Body of pancreas (tissue), 4 donors: ENCODE measurements around the gene CCDC184. TPM values are rescaled to one million over a fixed set of nuclear protein-coding genes. Genes with fewer than 3 reads are reported as not detected.

ENCODE experiments used
- ATAC-seq: fragments of 150-250 bp; one replicate; pipeline ENCODE4 v1.9.1; 2016
- DNase-seq, 4 donors: peaks; one replicate each; pipeline ENCODE4 v3.0.0-alpha.2; 2019
- H3K27ac ChIP-seq, 4 donors: fragments of 200-600 bp; sonication (generic); 1 replicate in 3 of 4; 2 replicates in 1 of 4; pipeline versions ENCODE4 v1.5.1 to v1.6.1; 2016 to 2019; ENCODE audit warnings: mild to moderate bottlenecking in 1 of 4, mixed read lengths in 1 of 4, moderate library complexity in 1 of 4
- H3K27me3 ChIP-seq, 2 donors: fragments of 200-600 bp; sonication (generic); one replicate each; pipeline ENCODE4 v1.6.0; 2016; ENCODE audit warnings: mild to moderate bottlenecking in 1 of 2
- H3K36me3 ChIP-seq, 2 donors: fragments of 200-600 bp; sonication (generic); replicated peaks in 1 of 2; 2 replicates each; pipeline ENCODE4 v1.5.1; 2016; ENCODE audit warnings: low read depth in 2 of 2; ENCODE audit not compliant: insufficient read depth in 1 of 2
- H3K4me1 ChIP-seq: fragments of 200-600 bp; sonication (generic); one replicate; pipeline ENCODE4 v1.6.0; 2016
- H3K4me3 ChIP-seq, 2 donors: fragments of 200-600 bp; sonication (generic); 1 replicate in 1 of 2; 2 replicates in 1 of 2; pipeline ENCODE4 v1.5.1; 2016 to 2019
- H3K9me3 ChIP-seq, 3 donors: fragments of 200-600 bp; sonication (generic); 1 replicate in 2 of 3; 2 replicates in 1 of 3; pipeline ENCODE4 v1.5.1; 2016
- POLR2A ChIP-seq, 3 donors: fragments of 450-650 bp; IDR thresholded peaks; one replicate each; pipeline ENCODE4 v1.6.1; 2016; ENCODE audit warnings: antibody characterized with exemption in 3 of 3, mild to moderate bottlenecking in 2 of 3
- WGBS, 2 donors: methylation state at CpG; one replicate each; pipeline ENCODE4 v1.1.5; 2017; 5-methylcytosine and 5-hydroxymethylcytosine counted together
- intact Hi-C: fragments of 100-400 bp; cut with DNase I; formaldehyde crosslinking; loops from one replicate; pipeline ENCODE4 v1.15.1; 2023
- total RNA-seq, 2 donors: library from RNA; depleted of rRNA; stranded (reverse); fragments of >200 nt; gene quantifications; one replicate each; pipeline ENCODE4 v1.1.0, GENCODE V29; 2016
- TF ChIP-seq, protein P1 (sequence below), 7 experiments: fragments of 450-650 bp in 4 of 7; fragments of 200-600 bp in 3 of 7; sonication (generic) in 3 of 7; IDR thresholded peaks; one replicate each; pipeline ENCODE4 v1.5.1; 2016 to 2019; ENCODE audit warnings: antibody characterized with exemption in 7 of 7

CCDC184 gene
- total RNA-seq, 2 donors from 2014 or later, result 0.26 TPM; not detected in 1

DNA sequence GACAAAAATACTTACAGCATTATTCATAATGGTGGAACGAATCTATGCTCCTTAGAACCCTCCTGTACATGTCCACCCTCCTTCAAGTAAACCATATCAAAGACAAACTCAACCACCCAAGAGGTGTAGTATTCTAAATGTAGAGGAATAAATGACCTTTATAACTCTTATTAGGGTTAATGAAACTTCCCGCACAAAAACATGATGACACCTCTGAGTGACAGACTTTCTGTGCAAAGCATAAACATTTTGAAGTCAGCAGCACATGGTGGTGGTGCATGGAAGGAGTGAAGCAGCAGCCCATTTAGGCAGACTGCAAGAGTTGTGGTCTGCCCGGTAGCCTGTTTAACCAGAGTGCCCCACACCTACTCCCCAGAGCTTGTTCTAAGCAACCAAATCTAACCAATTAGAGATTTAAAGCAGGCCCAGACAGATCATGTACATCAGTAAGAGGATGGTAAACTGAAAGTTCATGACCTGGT is 25.5 kb upstream of the CCDC184 start:
- ATAC-seq, result no peak
- TF ChIP-seq, protein P1, sequence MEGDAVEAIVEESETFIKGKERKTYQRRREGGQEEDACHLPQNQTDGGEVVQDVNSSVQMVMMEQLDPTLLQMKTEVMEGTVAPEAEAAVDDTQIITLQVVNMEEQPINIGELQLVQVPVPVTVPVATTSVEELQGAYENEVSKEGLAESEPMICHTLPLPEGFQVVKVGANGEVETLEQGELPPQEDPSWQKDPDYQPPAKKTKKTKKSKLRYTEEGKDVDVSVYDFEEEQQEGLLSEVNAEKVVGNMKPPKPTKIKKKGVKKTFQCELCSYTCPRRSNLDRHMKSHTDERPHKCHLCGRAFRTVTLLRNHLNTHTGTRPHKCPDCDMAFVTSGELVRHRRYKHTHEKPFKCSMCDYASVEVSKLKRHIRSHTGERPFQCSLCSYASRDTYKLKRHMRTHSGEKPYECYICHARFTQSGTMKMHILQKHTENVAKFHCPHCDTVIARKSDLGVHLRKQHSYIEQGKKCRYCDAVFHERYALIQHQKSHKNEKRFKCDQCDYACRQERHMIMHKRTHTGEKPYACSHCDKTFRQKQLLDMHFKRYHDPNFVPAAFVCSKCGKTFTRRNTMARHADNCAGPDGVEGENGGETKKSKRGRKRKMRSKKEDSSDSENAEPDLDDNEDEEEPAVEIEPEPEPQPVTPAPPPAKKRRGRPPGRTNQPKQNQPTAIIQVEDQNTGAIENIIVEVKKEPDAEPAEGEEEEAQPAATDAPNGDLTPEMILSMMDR (IDR thresholded peaks at IDR 0.05), result no peak
- no peak for TF ChIP-seq POLR2A (IDR thresholded peaks at IDR 0.05)
- 62 to 64% methylated on average over 3 of the region's 3 CpGs for WGBS, 2 donors

DNA sequence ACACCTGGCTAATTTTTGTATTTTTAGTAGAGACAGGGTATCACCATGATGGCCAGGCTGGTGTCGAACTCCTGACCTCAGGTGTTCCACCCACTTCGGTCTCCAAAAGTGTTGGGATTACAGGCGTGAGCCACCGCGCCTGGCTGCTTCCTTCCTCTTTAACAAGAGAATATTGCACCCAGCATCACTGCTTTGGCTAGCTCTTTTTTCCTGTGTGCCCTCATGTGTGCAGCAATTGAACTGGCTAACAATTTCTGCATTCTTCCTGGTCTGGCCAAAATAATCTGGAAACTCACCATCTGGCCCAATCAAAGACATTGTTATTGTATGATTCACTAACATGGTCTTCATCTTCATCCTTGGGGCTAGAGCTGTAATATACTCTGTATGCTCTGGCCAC is 23.4 kb upstream of the CCDC184 start:
- Histone ChIP-seq H3K4me1 (peaks cover 6% of the 10 kb centered on the region), H3K9me3 (no peaks in the 10 kb centered on the region), H3K27ac (no peak overlapping the region), H3K27me3 (no peaks in the 10 kb centered on the region), H3K36me3 (no peaks in the 10 kb centered on the region), H3K4me3 (no peak overlapping the region)
- TF ChIP-seq, protein P1 (IDR thresholded peaks at IDR 0.05), result no peak
- TF ChIP-seq POLR2A (IDR thresholded peaks at IDR 0.05), result no peak
- intact Hi-C loops, result no loop called here
- no peak for DNase-seq
- 70 to 85% methylated on average over 5 of the region's 5 CpGs for WGBS, 2 donors
- no peak for ATAC-seq

More for the DNA sequence above, 25.5 kb upstream of the CCDC184 start:
- Histone ChIP-seq H3K4me1 (peaks cover 6% of the 10 kb centered on the region), H3K4me3 (no peak overlapping the region), H3K36me3 (no peaks in the 10 kb centered on the region), H3K9me3 (no peaks in the 10 kb centered on the region), H3K27ac (peak overlapping the region; percentile 58 to 81 (median 75)), H3K27me3 (no peaks in the 10 kb centered on the region)
- DNase-seq, result no peak
- intact Hi-C loops, result no loop called here

DNA sequence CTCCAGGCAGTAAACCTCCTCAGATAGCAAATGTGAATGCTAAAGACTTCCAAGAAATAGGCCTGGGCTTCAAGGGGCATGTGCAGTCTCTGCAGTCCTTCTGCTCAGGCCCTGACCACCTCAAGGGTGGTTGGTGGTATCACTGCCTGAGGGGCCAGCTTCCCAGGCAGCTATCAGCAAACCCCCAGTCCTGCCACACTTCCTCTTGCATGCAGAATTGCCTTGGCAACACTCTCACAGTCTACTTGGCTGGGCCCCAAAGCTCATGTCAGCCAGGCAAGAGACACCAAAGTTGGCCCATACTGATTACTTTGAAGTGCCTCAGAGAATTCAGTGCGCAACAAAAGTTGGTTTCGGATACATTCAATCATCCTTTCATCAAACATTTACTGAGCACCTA is 22.6 kb upstream of the CCDC184 start:
- WGBS, 2 donors, result 55 to 67% methylated on average over 2 of the region's 2 CpGs
- TF ChIP-seq POLR2A (IDR thresholded peaks at IDR 0.05), result no peak
- TF ChIP-seq, protein P1 (IDR thresholded peaks at IDR 0.05), result no peak
- H3K36me3 ChIP-seq, result no peaks in the 10 kb centered on the region
- no peaks in the 10 kb centered on the region for H3K27me3 ChIP-seq
- no peak overlapping the region for H3K4me3 ChIP-seq
- peak in 1 of 4 donors; percentile 14 for DNase-seq
- no peak overlapping the region for H3K27ac ChIP-seq
- H3K4me1 ChIP-seq, result peaks cover 6% of the 10 kb centered on the region
- intact Hi-C loops, result no loop called here
- no peak for ATAC-seq
- H3K9me3 ChIP-seq, result no peaks in the 10 kb centered on the region

DNA sequence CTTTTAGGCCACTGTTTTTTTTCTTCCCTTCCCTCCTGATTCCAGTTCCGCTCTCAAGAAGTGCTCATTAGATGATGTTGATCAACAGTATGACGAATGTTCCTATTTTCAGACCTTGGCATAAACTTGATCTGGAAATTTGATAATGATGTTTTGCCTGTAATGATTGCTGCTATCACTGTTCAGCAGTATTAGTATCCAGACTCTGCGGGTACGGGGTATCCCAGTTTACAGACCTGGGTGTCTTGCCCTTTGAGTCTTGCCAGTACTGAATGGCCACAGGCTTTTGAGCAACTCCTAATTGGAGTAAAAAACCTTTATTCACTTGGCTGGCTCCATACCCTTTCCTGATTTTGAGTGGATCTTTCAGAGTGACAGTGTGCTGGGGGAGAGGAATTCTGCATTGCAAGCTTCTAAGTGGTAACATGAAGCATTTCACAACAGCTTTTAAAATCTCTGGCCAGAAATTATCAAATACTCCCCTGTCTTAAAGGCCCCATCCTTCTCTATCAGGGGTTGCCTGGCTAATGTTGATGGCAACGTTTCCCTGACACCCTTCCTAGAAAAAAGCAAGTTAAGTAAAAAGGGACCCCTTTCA is 20.2 kb upstream of the CCDC184 start:
- WGBS, 2 donors, result 42 to 49% methylated on average over 5 of the region's 5 CpGs
- H3K4me1 ChIP-seq, result no peaks in the 10 kb centered on the region
- H3K4me3 ChIP-seq, result no peak overlapping the region
- intact Hi-C loops, result no loop called here
- ATAC-seq, result no peak
- no peak for DNase-seq
- no peaks in the 10 kb centered on the region for H3K36me3 ChIP-seq
- TF ChIP-seq, protein P1 (IDR thresholded peaks at IDR 0.05), result no peak
- no peak for TF ChIP-seq POLR2A (IDR thresholded peaks at IDR 0.05)
- H3K27ac ChIP-seq, result no peak overlapping the region
- no peaks in the 10 kb centered on the region for H3K9me3 ChIP-seq
- no peaks in the 10 kb centered on the region for H3K27me3 ChIP-seq

GRCh38 chr12:48164451-48164850 is 19.0 kb upstream of the CCDC184 start:
- 65 to 66% methylated on average over 2 of the region's 2 CpGs for whole genome bisulfite sequencing, 2 donors
- Histone ChIP-seq H3K36me3 (no peaks in the 10 kb centered on the region), H3K4me1 (no peaks in the 10 kb centered on the region), H3K27ac (no peak overlapping the region), H3K9me3 (no peaks in the 10 kb centered on the region), H3K4me3 (no peak overlapping the region), H3K27me3 (no peaks in the 10 kb centered on the region)
- no peak for TF ChIP-seq POLR2A (IDR thresholded peaks at IDR 0.05)
- TF ChIP-seq, protein P1 (IDR thresholded peaks at IDR 0.05), result no peak
- intact Hi-C loops, result no loop called here
- DNase-seq, result no peak
- no peak for ATAC-seq
